GM12891 (cell line): Measurements from ENCODE around the gene CORO2B.

Experiments
- POLR2A ChIP-seq: IDR thresholded peaks from 2 replicates; pipeline ENCODE4 v1.6.1; 2011; ENCODE audit warnings: low read depth, low read length, control low read depth
- POLR2AphosphoS5 ChIP-seq: IDR thresholded peaks from 2 replicates; pipeline ENCODE4 v1.6.1; 2011; ENCODE audit warnings: low read depth, low read length, control low read depth
- POU2F2 ChIP-seq: IDR thresholded peaks from 2 replicates; pipeline ENCODE4 v1.6.1; 2011; ENCODE audit warnings: low read depth, mild to moderate bottlenecking, control low read depth, low read length, moderate library complexity
- SPI1 ChIP-seq: IDR thresholded peaks from 2 replicates; pipeline ENCODE4 v1.6.1; 2011; ENCODE audit warnings: low read depth, low read length, control low read depth
- TAF1 ChIP-seq: IDR thresholded peaks from 2 replicates; pipeline ENCODE4 v1.6.1; 2011; ENCODE audit warnings: low read depth, low read length, control low read depth

GRCh38 chr15:68668926-68669600 lies 90.3 kb downstream of the CORO2B start:
- TF ChIP-seq POLR2AphosphoS5 (no peak), POLR2A (no peak), TAF1 (no peak), SPI1 (no peak), POU2F2 (no peak)
